Stimulated activated CD4-positive, alpha-beta T cell treated with anti-CD3 and anti-CD28 coated beads, Interleukin-4, amount 100 ng/mL, for 48 hours (primary cell): Measurements from ENCODE around the gene GRIK4.
A peak's percentile ranks its signal among the peaks of the same experiment; 100 is the strongest.

Source experiments
- DNase-seq, 2 donors: peaks; one replicate each; pipeline ENCODE4 v3.0.0-alpha.2; 2020; ENCODE audit warnings: low read depth in 2 of 2

The GRIK4 gene

GRCh38 chr11:120914021-120914420 is 402.5 kb downstream of the GRIK4 start:
- DNase-seq: no peak

GRCh38 chr11:120914601-120915000 is 403.1 kb downstream of the GRIK4 start:
- DNase-seq: no peak

GRCh38 chr11:120917559-120918239 is 406.2 kb downstream of the GRIK4 start:
- DNase-seq: no peak

GRCh38 chr11:120918257-120918656 is 406.7 kb downstream of the GRIK4 start:
- DNase-seq: no peak

- no peak for DNase-seq
Measured at GRCh38 chr11:120919045-120919444, 407.5 kb downstream of the GRIK4 start.

- no peak for DNase-seq
Measured at GRCh38 chr11:120919566-120919965, 408.0 kb downstream of the GRIK4 start.

GRCh38 chr11:120923866-120924508 is 412.4 kb downstream of the GRIK4 start:
- DNase-seq: no peak

GRCh38 chr11:120925944-120926343 is 414.4 kb downstream of the GRIK4 start:
- no peak for DNase-seq

- no peak for DNase-seq
Measured at GRCh38 chr11:120928627-120929026, 417.1 kb downstream of the GRIK4 start.

GRCh38 chr11:120929090-120929489 is 417.5 kb downstream of the GRIK4 start:
- DNase-seq: no peak

- DNase-seq: peak; percentile 19 to 47
Measured at GRCh38 chr11:120929664-120930154, 418.2 kb downstream of the GRIK4 start.

- no peak for DNase-seq
Measured at GRCh38 chr11:120931057-120931779, 419.7 kb downstream of the GRIK4 start.

- no peak for DNase-seq
Measured at GRCh38 chr11:120932305-120932915, 420.9 kb downstream of the GRIK4 start.

- no peak for DNase-seq
Measured at GRCh38 chr11:120936356-120936755, 424.8 kb downstream of the GRIK4 start.

GRCh38 chr11:120937501-120937900 is 426.0 kb downstream of the GRIK4 start:
- no peak for DNase-seq

GRCh38 chr11:120938260-120938659 is 426.7 kb downstream of the GRIK4 start:
- no peak for DNase-seq

- DNase-seq: no peak
Measured at GRCh38 chr11:120940160-120940848, 428.8 kb downstream of the GRIK4 start.

GRCh38 chr11:120941000-120941399 is 429.5 kb downstream of the GRIK4 start:
- no peak for DNase-seq

- no peak for DNase-seq
Measured at GRCh38 chr11:120942701-120943100, 431.2 kb downstream of the GRIK4 start.

- no peak for DNase-seq
Measured at GRCh38 chr11:120945042-120945441, 433.5 kb downstream of the GRIK4 start.

- DNase-seq: no peak
Measured at GRCh38 chr11:120950880-120951279, 439.3 kb downstream of the GRIK4 start.
